Stimulated activated CD8-positive, alpha-beta memory T cell treated with anti-CD3 and anti-CD28 coated beads, Interleukin-4, amount 100 ng/mL, for 1 hour (primary cell): Measurements from ENCODE around the gene UBP1.
"Not testable (repeated sequence)": the region's sequence is repeated elsewhere in the genome, so short reads cannot be mapped to it uniquely, and the experiment has no call there.

Experiments used
- DNase-seq, 2 donors: peaks; one replicate each; pipeline ENCODE4 v3.0.0-alpha.2; 2020; ENCODE audit warnings: low read depth in 2 of 2, low spot score in 1 of 2

The UBP1 gene, protein sequence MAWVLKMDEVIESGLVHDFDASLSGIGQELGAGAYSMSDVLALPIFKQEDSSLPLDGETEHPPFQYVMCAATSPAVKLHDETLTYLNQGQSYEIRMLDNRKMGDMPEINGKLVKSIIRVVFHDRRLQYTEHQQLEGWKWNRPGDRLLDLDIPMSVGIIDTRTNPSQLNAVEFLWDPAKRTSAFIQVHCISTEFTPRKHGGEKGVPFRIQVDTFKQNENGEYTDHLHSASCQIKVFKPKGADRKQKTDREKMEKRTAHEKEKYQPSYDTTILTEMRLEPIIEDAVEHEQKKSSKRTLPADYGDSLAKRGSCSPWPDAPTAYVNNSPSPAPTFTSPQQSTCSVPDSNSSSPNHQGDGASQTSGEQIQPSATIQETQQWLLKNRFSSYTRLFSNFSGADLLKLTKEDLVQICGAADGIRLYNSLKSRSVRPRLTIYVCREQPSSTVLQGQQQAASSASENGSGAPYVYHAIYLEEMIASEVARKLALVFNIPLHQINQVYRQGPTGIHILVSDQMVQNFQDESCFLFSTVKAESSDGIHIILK

DNA sequence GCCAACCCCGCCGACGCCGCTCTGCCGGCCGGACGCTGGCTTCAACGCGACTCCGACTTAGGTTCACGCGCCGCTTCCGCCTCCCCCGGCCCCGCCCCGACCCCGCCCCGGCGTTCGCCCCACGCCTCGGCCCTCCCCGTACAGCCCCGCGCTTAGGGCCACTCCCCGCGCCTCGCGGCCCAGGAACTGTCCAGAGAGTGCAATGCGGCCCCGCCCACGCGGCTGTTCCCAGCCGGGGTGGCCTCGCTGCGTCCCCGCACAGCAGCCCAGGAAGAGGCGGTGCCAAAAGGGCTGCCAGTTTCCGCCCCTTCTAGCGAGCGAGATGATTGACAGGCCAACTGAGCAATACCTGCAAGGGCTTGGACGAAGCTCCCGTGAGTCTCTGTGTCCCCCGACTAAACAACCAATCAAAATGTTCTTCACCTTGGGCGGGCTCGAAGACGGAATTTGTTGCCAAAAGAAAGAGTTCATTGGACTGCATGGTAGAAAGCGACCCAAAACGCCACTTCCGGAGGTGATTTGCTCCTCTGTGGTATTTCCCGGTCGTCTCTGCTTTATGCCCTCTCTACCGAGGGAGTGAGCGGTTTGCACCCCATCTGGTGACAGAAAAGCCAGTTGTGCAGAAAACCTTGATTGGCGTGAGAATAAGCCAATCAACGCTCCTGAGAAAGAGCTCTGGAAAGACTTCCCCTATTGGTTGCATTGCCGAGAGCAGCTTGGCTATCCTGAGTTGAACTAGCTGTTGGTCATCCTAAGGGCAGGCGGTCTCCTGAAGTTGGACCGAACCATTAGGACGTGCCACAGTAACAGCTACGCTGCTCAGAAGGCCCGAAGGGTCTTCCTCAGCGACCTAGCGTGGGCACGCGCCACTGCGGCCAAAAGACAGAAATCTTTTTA lies at the start of gene UBP1:
Gene UBP1 (minus strand): TSS at position 78 of the 897 bp plus-strand sequence. CDS start 557 bp downstream, outside the sequence.
- peak; percentile 92 to 93 for DNase-seq

DNA sequence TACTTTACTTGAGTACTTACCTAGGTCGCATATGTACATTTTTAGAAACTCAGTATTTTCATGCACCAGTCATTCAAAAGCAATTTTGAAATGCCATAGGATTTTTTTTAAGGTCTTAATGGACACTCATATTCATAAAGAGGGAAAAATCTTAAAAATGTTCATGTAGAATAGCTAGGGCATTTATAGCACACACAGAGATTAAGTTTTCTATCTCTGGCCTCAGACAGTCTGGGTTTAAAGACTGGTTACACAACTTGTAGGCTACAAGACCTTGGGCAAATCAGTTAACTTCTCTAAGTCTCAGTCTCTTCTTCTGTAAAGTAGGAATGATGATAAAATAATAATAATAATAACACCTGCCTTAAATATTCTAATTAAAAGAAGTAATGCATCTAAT lies 48.5 kb upstream of the UBP1 start:
- no peak for DNase-seq

DNA sequence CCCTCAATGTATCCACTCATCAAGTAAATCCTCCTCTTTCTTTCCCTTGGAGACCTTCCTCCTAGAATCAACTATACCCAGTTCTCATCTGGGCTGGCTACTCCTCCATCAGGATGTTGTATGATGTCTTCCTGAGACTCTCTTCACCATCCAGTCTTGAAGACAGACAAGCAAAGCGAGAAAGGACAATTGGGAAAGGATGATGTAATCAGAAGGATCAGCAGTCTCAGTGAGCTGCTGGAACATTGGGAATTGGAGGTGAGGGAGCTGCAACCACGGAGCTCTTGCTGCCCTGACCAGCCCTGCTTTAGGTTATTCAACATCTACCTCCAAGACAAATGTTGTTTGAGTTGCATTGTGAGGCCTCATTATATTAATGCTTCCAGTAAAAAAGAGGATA lies 48.0 kb upstream of the UBP1 start:
- no peak for DNase-seq

DNA sequence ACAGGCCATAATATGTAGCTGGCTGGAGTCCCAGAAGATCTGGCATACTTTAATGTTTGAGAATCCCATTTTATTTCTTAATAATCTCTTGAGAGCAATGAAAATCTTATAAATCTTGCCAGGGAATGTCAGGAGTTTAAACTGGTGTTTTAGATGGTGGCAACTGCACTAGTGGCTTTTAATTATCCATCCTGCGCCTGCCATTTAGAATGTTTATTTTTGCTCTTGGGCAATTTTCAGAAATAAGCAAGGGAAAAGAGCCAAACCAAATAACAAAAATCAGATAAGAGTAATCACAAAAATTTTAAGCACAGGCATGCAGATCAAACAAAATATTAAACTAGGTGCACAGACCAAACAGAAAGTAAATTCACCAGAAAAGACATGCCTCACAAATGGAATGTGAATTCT lies 41.9 kb upstream of the UBP1 start:
- DNase-seq: no peak

DNA sequence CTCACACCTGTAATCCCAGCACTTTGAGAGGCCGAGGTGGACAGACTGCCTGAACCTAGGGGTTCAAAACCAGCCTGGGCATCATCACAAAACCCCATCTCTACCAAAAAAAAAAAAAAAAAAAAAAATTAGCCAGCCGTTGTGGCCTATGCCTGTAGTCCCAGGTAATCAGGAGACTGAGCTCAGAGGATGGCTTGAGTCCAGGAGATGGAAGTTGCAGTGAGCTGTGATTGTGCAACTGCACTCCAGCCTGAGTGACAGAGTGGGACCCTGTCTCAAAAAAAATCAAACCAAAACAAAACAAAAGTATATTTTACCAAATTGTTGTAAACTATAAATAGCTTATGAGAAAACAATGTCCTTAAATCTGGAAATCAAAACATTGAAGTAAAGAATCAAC lies 34.7 kb upstream of the UBP1 start:
- DNase-seq: no peak

DNA sequence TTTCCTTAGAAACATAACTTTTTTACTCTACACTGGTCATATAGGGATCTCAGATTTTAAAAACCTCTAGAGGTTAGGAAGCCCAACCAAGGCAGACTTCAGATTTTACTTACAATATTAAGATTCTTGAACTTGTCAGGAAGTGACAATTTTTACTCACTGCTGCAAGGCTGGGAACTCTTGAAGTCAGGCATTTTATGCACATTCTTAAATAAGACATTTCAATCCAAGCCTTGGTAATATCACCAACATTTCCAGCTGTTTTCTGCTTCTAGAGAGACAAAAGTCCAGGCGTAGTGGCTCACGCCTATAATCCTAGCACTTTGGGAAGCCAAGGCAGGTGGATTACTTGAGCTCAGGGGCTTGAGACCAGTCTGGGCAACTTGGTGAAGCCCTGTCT lies 33.6 kb upstream of the UBP1 start:
- no peak for DNase-seq

DNA sequence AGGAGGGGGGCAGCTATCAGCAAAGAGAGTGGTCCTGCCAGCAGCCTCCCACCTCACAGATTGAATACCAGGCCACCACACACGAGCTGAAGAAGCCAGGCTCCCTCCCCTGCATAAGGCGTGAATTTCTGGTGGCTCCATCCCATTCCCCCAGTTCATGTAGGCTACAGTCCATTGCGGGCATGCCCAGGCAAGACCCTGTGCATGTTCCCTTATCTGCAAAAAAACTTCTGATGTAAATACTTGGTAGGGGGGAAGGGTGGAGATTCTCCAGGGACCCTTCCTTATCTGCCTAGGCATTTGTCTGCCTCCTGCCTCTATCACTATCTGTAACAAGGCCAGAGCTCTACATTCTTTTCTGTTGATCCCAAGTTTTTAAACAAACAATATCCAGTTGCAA lies 27.6 kb upstream of the UBP1 start:
- no peak for DNase-seq

DNA sequence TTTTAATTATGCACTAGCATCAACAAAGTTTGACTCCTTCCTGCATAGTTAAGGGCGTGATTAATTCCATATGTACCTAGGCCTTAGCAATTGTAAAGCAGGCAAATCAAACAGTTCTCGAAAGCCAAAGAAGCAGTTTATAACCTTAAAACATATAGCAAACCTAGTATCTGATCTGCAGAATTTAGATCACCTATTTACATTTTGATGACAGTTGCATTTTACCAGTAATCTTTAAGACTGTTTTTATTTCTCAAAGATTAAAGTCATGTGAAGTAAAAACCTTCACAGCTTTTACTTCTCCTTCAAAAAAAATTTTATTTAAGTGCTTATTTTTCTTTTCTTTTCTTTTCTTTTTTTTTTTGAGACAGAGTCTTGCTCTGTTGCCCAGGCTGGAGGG lies 20.9 kb upstream of the UBP1 start:
- no peak for DNase-seq

DNA sequence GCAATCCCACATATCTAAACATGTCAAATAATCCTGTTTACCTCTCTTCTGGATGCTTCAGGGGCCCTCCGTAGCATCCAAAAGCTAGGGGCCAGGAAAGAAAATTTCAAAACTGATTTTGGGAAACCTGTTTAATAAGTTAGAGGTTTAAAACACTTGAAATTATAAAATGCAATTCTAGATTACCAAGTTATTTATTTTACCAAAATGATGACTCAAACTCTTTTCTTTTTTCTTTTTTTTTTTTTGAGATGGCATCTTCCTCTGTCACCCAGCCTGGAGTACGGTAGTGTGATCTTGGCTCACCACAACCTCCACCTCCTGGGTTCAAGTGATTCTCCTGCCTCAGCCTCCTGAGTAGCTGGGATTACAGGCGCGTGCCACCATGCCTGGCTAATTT lies 19.4 kb upstream of the UBP1 start:
- not testable (repeated sequence) for DNase-seq

DNA sequence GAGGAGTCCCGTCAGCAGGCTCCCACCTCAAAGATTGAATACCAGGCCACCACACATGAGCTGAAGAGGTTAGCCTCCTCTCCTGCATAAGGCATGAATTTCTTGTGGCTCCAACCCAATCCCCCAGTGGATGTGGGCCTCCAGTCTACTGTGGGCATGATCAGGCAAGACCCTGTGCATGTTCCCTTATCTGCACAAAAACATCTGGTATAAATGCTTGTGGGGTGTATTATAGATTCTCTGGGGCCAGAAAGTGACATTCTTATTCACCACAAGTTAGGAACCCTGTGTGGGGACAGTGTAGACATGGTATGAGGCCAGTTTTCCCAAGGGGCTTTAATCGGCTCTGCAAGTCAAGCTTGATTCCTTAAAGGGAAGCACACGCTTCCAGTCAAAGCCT lies 18.2 kb upstream of the UBP1 start:
- DNase-seq: no peak

DNA sequence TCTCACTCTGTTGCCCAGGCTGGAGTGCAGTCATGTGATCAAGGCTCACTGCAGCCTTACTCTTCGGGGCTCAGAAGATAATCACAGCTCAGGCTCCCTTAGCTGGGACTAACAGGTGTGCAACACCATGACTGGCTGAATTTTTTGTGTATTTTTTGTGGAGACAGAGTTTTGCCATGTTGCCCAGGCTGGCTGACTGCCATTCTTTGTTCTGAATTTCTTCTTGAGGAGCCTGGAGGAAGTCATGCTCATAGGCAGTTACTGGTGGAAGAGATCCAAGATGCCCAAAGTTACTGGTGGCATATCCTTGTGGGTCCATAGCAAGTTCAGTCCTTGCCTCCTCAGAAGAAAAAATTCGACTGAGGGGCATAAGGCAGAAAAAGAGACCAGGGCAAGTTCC lies 16.6 kb upstream of the UBP1 start:
- no peak for DNase-seq

DNA sequence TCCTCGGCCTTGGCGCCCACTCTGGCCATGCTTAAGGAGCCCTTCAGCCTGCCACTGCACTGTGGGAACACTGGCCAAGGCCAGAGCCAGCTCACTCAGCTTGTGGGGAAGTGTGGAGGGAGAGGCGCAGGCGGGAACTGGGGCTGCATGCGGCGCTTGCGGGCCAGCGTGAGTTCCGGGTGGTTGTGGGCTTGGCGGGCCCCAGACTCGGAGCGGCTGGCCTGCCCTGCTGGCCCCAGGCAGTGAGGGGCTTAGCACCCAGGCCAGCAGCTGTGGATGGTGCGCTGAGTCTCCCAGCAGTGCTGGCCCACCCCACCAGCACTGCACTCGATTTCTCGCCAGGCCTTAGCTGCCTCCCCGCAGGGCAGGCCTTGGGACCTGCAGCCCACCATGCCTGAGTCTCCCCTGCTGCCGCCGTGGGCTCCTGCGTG lies 13.1 kb upstream of the UBP1 start:
- DNase-seq: no peak

DNA sequence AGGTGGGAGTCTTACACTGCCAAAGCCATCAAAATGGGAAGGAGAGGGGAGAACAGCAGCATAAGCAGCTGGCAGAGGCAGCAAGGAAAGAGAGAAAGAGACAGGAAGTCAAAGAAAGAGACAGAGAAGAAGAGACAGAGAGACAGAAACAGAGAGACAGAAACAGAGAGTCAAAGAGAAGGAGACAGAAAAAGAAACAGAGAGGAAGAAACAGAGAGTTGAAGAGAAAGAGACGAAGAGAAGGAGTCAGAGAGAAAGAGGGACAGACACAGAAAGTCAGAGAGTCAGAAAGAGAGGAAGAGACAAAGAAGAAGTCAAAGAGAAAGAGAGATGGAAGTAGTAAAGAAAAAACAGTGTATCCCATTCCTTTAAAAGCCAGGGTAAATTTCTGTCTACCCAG lies 11.8 kb upstream of the UBP1 start:
- not testable (repeated sequence) for DNase-seq

DNA sequence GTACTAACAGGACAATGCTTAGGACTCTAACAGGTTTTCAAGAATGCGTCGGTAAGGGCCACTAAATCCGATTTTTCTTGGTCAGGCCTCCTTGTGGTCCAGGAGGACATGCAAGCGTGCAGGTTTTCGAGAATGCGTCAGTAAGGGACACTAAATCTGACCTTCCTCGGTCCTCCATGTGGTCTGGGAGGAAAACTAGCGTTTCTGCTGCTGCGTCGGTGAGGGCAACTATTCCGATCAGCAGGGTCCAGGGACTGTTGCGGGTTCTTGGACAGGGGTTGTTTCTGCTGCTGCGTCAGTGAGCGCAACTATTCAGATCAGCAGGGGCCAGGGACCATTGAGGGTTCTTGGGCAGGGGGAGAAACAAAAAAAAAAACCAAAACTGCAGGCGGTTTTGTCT lies 7.8 kb upstream of the UBP1 start:
- DNase-seq: no peak

DNA sequence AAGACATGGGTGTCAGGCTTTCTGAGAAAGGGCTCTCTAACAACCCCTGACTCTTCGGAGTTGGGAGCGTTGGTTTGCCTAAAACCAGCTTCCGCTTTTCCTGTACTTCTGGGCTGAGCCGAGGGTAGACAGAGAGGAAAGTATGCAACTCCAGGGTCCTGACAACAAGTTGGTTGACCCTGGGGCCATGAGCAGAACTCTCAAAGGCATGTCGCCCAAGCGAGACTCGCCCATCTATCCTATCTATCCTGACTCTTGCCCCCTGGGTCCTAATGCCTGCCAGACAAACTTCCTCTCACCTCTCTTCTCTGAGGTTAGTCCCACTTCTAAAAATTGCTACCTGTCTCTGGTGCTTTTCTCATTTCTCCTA lies 7.0 kb upstream of the UBP1 start:
- DNase-seq: not testable (repeated sequence)

DNA sequence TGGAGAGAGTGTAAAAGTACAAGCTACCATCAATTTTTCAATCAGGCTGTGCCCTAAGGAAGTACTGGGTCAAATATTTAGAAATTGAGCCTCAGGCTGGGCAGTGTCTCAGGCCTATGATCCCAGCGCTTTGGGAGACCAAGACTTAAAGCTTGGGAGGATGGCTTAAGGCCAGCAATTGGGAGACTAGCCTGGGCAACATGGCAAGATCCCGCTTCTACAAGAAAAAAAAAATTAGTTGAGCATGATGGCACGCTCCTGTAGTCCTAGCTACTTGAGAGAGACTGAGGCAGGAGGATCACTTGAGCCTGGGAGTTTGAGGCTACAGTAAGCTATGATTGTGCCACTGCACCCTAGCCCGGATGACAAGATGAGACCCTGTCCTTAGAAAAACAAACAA lies 2.0 kb upstream of the UBP1 start:
- DNase-seq: no peak

DNA sequence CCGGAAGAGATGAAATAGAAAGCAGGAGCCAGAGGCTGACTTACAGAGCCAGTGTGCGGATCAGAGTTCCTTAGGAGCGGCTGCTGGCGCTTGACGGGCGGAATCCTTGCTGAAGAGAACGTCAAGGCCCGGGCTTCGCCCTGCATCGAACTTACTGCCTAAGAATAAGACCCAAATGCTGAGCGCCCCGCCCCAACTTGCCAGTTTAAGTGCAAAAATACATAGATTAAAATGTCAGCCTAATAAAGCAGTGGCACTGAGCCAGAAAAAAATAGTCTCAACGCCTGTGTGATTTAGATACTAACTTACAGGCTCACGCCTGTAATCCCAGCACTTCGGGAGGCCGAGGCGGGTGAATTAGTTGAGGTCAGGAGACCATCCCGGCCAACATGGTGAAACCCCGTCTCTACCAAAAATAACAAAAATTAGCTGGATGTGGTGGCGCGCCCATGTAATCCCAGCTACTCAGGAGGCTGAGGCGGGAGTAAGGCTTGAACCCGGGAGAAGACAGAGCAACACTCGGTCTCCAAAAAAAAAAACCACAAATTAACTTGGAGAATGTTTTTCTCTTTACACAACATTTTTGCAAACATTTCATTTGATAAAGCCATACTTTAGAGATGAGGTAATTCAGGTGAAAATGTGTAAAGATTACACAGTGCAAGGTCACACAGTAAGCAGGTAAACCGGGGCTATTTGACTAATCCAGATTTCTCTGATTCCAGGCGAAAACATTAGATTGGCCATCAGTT lies 1.2 kb upstream of the UBP1 start:
- DNase-seq: no peak

DNA sequence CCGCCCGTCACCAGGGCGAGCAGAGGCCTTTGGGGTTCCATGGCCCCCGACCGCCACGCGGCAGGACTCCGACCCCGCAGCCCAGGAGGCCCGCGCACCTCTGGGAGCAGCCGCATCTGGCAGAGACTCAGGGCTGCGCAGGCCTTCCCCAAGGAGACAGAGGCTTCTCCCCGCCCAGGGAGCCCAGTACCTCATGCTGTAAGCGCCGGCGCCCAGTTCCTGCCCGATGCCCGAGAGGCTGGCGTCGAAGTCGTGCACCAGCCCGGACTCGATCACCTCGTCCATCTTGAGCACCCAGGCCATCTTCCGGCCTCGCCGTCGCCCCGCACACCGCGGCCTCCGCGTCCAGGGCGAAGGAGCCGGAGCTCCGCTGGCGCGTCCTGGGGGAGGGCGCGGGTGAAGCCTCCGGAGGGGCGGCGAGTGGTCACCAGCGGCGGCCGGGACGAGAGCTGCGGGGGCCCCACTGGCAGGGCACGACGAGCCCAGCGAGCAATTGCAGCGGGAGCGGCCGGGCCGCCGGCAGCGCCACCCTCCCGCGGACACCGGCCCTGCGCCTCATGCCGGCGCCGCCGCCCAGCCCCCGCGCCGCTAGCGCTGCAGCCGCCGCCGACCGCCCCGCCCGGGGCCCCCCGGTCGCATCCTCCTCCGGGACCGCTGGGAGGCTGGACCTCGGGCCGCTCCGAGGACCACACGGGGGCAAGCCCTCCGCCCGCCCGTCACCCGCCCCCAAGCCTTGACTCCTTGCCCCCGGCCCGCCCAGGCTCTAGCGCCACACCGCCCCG lies 468 bp downstream of the UBP1 start:
- peak in 1 of 2 donors; percentile 18 for DNase-seq

DNA sequence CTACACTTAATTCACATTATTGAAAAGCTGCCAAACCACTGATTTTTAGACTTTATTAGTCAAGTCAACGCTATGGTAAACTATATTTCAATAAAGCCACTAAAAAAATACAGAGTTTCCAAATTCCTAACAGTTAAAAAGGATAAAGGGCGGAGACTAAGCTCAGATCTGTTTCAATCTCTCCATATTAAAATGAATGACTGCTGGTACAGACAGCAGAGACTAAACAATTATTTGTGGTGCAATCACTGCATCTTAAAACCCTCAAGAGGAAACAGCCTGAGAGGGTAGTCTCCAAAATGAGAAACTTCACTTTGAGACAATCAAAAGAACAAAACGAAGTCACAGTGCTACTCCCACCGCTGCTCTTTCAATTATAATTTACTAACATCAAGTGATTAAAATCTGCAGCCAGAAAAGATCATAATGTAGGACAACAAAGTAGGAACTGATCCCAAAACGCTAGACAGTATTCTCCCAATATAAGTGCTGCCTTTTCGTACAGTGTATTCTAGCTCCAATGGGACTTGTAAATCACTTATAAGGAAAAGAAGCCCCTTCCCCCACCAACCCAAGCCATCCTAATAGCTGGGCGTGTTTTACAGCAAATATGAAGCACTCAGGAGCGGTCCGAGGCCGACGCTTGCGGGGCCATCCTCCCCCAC lies 1.2 kb downstream of the UBP1 start:
- no peak for DNase-seq

DNA sequence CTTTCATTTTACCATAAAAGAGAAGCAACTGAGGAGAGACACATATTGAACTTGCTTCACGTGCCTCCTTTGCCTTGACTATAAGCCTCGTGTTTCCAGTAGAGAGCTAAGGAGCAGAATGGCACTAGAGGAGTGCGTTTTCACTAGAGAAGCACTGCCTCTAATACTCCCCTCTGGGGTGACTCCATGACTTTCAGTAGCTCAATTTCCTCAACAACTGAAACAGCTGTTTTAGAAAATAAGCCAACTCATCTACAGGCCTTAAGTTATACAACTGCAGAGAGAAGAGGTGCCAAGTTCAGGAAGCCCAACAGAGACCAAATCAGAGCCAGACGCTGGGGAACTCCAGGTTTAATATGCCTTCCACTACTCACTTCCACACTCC lies 1.9 kb downstream of the UBP1 start:
- no peak for DNase-seq
